Right lobe of liver (tissue), 6 donors: ENCODE data around the gene AMPH. TPM values are rescaled to one million over a fixed set of nuclear protein-coding genes. Genes with fewer than 3 reads are reported as not detected.

Source experiments
- ATAC-seq, 4 donors: fragments of 200-7000 bp; cut with Tn5 transposase; one replicate each; pipeline ENCODE4 v1.9.1; 2020; ENCODE audit warnings: mild to moderate bottlenecking in 4 of 4, moderate library complexity in 4 of 4
- DNase-seq, 3 donors: peaks; one replicate each; pipeline ENCODE4 v3.0.0-alpha.2; 2020
- H3K27ac ChIP-seq, 3 donors: fragments of 200-600 bp; one replicate each; pipeline ENCODE4 v1.8.0; 2022
- H3K27me3 ChIP-seq, 2 donors: fragments of 200-600 bp; one replicate each; pipeline ENCODE4 v1.8.0; 2022
- H3K36me3 ChIP-seq, 4 donors: fragments of 200-600 bp; sonication (generic) in 1 of 4; one replicate each; pipeline versions ENCODE4 v1.5.1 to v1.8.0; 2017 to 2022; ENCODE audit warnings: control low read depth in 1 of 4
- H3K4me1 ChIP-seq, 4 donors: fragments of 200-600 bp; sonication (generic) in 1 of 4; one replicate each; pipeline versions ENCODE4 v1.5.1 to v1.8.0; 2017 to 2022; ENCODE audit warnings: control low read depth in 1 of 4
- H3K4me3 ChIP-seq, 3 donors: fragments of 200-600 bp; one replicate each; pipeline ENCODE4 v1.8.0; 2022
- H3K9me3 ChIP-seq, 4 donors: fragments of 200-600 bp; sonication (generic) in 1 of 4; one replicate each; pipeline versions ENCODE4 v1.5.1 to v1.8.0; 2017 to 2022; ENCODE audit warnings: control low read depth in 1 of 4
- POLR2A ChIP-seq: fragments of 450-650 bp; IDR thresholded peaks from one replicate; pipeline ENCODE4 v1.6.1; 2017; ENCODE audit warnings: antibody characterized with exemption, mild to moderate bottlenecking
- WGBS: methylation state at CpG from one replicate; pipeline ENCODE4 v1.1.6; 2018; ENCODE audit warnings: low coverage, low lambda C conversion rate; ENCODE audit not compliant: insufficient coverage; ENCODE audit errors: missing lambda C conversion rate; 5-methylcytosine and 5-hydroxymethylcytosine counted together
- intact Hi-C, 2 donors: fragments of 100-400 bp; cut with DNase I; formaldehyde crosslinking; loops; one replicate each; pipeline versions ENCODE4 v1.11.2 to v1.14.1; 2022
- total RNA-seq, 6 experiments: library from RNA; depleted of rRNA in 2 of 6; stranded (reverse); fragments of >200 nt in 2 of 6; fragmentation: NEBNext Ultra II Directional in 3 of 6; extraction: Animal tissue kit (Norgen Biotek cat#: 25700) in 3 of 6; gene quantifications; one replicate each; pipeline versions ENCODE4 v1.1.0 to v1.2.4, GENCODE V29; 2016 to 2023
- TF ChIP-seq, protein P1 (sequence below), 4 donors: fragments of 200-600 bp in 3 of 4; fragments of 450-650 bp in 1 of 4; IDR thresholded peaks; one replicate each; pipeline versions ENCODE4 v1.5.1 to v1.8.0; 2016 to 2022; ENCODE audit warnings: antibody characterized with exemption in 4 of 4, mild to moderate bottlenecking in 2 of 4
- donor health status: DM: no; HTN: yes; CAD: no.
- donor health status: DM: no; HTN: no; CAD: no.
- donor health status: DM: no; HTN: no; CAD: no.
- donor health status: DM: no; HTN: yes; CAD: no.
- donor health status: DM: no; HTN: yes; CAD: no.

The AMPH gene
- total RNA-seq, 6 experiments from 2014 or later, result 0.20 to 0.67 (median 0.39) TPM

- no peaks in the 10 kb centered on the region for H3K4me1 ChIP-seq
- no peak overlapping the region for H3K27ac ChIP-seq
- TF ChIP-seq, protein P1, sequence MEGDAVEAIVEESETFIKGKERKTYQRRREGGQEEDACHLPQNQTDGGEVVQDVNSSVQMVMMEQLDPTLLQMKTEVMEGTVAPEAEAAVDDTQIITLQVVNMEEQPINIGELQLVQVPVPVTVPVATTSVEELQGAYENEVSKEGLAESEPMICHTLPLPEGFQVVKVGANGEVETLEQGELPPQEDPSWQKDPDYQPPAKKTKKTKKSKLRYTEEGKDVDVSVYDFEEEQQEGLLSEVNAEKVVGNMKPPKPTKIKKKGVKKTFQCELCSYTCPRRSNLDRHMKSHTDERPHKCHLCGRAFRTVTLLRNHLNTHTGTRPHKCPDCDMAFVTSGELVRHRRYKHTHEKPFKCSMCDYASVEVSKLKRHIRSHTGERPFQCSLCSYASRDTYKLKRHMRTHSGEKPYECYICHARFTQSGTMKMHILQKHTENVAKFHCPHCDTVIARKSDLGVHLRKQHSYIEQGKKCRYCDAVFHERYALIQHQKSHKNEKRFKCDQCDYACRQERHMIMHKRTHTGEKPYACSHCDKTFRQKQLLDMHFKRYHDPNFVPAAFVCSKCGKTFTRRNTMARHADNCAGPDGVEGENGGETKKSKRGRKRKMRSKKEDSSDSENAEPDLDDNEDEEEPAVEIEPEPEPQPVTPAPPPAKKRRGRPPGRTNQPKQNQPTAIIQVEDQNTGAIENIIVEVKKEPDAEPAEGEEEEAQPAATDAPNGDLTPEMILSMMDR (IDR thresholded peaks at IDR 0.05), result no peak
- TF ChIP-seq POLR2A, result no peak
- no peak for DNase-seq
- H3K9me3 ChIP-seq, result no peaks in the 10 kb centered on the region
- no peak overlapping the region for H3K4me3 ChIP-seq
- no peaks in the 10 kb centered on the region for H3K36me3 ChIP-seq
- intact Hi-C loops, result no loop called here
- H3K27me3 ChIP-seq, result no peaks in the 10 kb centered on the region
- no peak for ATAC-seq
- 60% methylated on average over 1 of the region's 2 CpGs for WGBS
Observed at GRCh38 chr7:38568497-38568896, 62.7 kb downstream of the AMPH start.

GRCh38 chr7:38565289-38565688 is 65.9 kb downstream of the AMPH start:
- Histone ChIP-seq H3K4me3 (no peak overlapping the region), H3K27me3 (no peaks in the 10 kb centered on the region), H3K36me3 (no peaks in the 10 kb centered on the region), H3K27ac (no peak overlapping the region), H3K4me1 (no peaks in the 10 kb centered on the region), H3K9me3 (no peaks in the 10 kb centered on the region)
- 45% methylated on average over 2 of the region's 2 CpGs for WGBS
- intact Hi-C loops, result no loop called here
- ATAC-seq, result no peak
- TF ChIP-seq, protein P1 (IDR thresholded peaks at IDR 0.05), result no peak
- no peak for TF ChIP-seq POLR2A
- no peak for DNase-seq

GRCh38 chr7:38563741-38564140 is 67.4 kb downstream of the AMPH start:
- no peak overlapping the region for H3K4me3 ChIP-seq
- WGBS, result 64% methylated on average over 2 of the region's 2 CpGs

GRCh38 chr7:38561166-38561565 is 70.0 kb downstream of the AMPH start:
- Histone ChIP-seq H3K27me3 (no peaks in the 10 kb centered on the region), H3K36me3 (no peaks in the 10 kb centered on the region), H3K4me1 (no peaks in the 10 kb centered on the region), H3K4me3 (no peak overlapping the region), H3K27ac (no peak overlapping the region), H3K9me3 (no peaks in the 10 kb centered on the region)
- no peak for TF ChIP-seq POLR2A
- TF ChIP-seq, protein P1 (IDR thresholded peaks at IDR 0.05), result no peak
- ATAC-seq (no peak), DNase-seq (no peak)
- intact Hi-C loops, result no loop called here
- WGBS, result 67% methylated on average over 3 of the region's 3 CpGs

More at GRCh38 chr7:38563741-38564140, 67.4 kb downstream of the AMPH start:
- Histone ChIP-seq H3K27ac (no peak overlapping the region), H3K4me1 (no peaks in the 10 kb centered on the region), H3K36me3 (no peaks in the 10 kb centered on the region), H3K9me3 (no peaks in the 10 kb centered on the region), H3K27me3 (no peaks in the 10 kb centered on the region)
- ATAC-seq, result no peak
- no peak for TF ChIP-seq POLR2A
- TF ChIP-seq, protein P1 (IDR thresholded peaks at IDR 0.05), result no peak
- intact Hi-C loops, result no loop called here
- no peak for DNase-seq
